Keratinocyte (primary cell): Measurements from ENCODE around the gene PP2D1. TPM values are rescaled to one million over a fixed set of nuclear protein-coding genes. Genes with fewer than 3 reads are reported as not detected.

ENCODE experiments used
- DNase-seq: peaks from one replicate; pipeline ENCODE4 v3.0.0-alpha.2; 2011; ENCODE audit warnings: low read depth, missing footprints, low spot score
- FAIRE-seq: peaks from 2 replicates; lab custom pipeline; 2011; peaks lifted over from hg19 to GRCh38; lab: Jason Lieb, UNC
- H2AFZ ChIP-seq: 2 replicates; pipeline ENCODE4 v1.6.0; 2012; ENCODE audit warnings: low read length, control low read depth, inconsistent platforms; ENCODE audit not compliant: control insufficient read depth
- H3K27ac ChIP-seq: 2 replicates; pipeline ENCODE4 v1.5.1; 2011; ENCODE audit warnings: low read length; ENCODE audit not compliant: control insufficient read depth, insufficient read depth
- H3K27me3 ChIP-seq: 3 replicates; pipeline ENCODE4 v1.6.0; 2011; ENCODE audit warnings: low read length; ENCODE audit not compliant: control insufficient read depth, insufficient read depth; ENCODE audit errors: extremely low read depth
- H3K36me3 ChIP-seq, 2 experiments: 2 replicates in 1 of 2; 3 replicates in 1 of 2; pipeline ENCODE4 v1.5.1; 2011; ENCODE audit warnings: low read length in 2 of 2, mild to moderate bottlenecking in 1 of 2; ENCODE audit not compliant: control insufficient read depth in 2 of 2, insufficient read depth in 2 of 2; ENCODE audit errors: extremely low read depth in 1 of 2
- H3K4me1 ChIP-seq: 3 replicates; pipeline ENCODE4 v1.5.1; 2011; ENCODE audit warnings: low read length; ENCODE audit not compliant: control insufficient read depth, insufficient read depth; ENCODE audit errors: extremely low read depth
- H3K4me2 ChIP-seq: 3 replicates; pipeline ENCODE4 v1.6.0; 2011; ENCODE audit warnings: low read depth, low read length; ENCODE audit not compliant: control insufficient read depth, insufficient read depth; ENCODE audit errors: extremely low read depth
- H3K4me3 ChIP-seq, 3 experiments: fragments of 200-600 bp in 1 of 3; sonication (generic) in 1 of 3; 2 replicates in 2 of 3; 3 replicates in 1 of 3; pipeline ENCODE4 v1.5.1; 2011 to 2016; ENCODE audit warnings: low read length in 3 of 3, mild to moderate bottlenecking in 3 of 3, control low read depth in 2 of 3, inconsistent platforms in 1 of 3, low read depth in 1 of 3, mixed read lengths in 1 of 3, mixed run types in 1 of 3, moderate library complexity in 1 of 3; ENCODE audit not compliant: control insufficient read depth in 2 of 3, insufficient read depth in 2 of 3; ENCODE audit errors: extremely low read depth in 1 of 3
- H3K79me2 ChIP-seq: 2 replicates; pipeline ENCODE4 v1.6.0; 2012; ENCODE audit warnings: low read length; ENCODE audit not compliant: control insufficient read depth, insufficient read depth
- H3K9ac ChIP-seq: 3 replicates; pipeline ENCODE4 v1.6.0; 2011; ENCODE audit warnings: low read length; ENCODE audit not compliant: control insufficient read depth, insufficient read depth; ENCODE audit errors: extremely low read depth
- H3K9me1 ChIP-seq: 3 replicates; pipeline ENCODE4 v1.6.0; 2011; ENCODE audit warnings: low read length; ENCODE audit not compliant: control insufficient read depth, insufficient read depth; ENCODE audit errors: extremely low read depth
- H3K9me3 ChIP-seq: 2 replicates; pipeline ENCODE4 v1.5.1; 2012; ENCODE audit warnings: low read depth, low read length; ENCODE audit not compliant: control insufficient read depth
- H4K20me1 ChIP-seq: 3 replicates; pipeline ENCODE4 v1.6.0; 2011; ENCODE audit warnings: low read length; ENCODE audit not compliant: control insufficient read depth, insufficient read depth; ENCODE audit errors: extremely low read depth
- EZH2 ChIP-seq: IDR thresholded peaks from one replicate; pipeline ENCODE4 v1.6.1; 2012; ENCODE audit warnings: inconsistent platforms, mild to moderate bottlenecking, low read length, moderate library complexity
- dilution Hi-C: fragments of 300-500 bp; cut with MboI; formaldehyde crosslinking; loops from one replicate; pipeline ENCODE4 v1.7.0; 2020; ENCODE audit warnings: low sequenced_read_pairs; ENCODE audit not compliant: extremely low pct_ligation_motif_present
- polyA plus RNA-seq, 5 experiments: library from polyadenylated mRNA; depleted of rRNA in 3 of 5; stranded (reverse) in 3 of 5; stranded (forward) in 1 of 5; unstranded in 1 of 5; fragments of >200 nt; gene quantifications; 1 replicate in 1 of 5; 2 replicates in 3 of 5; 3 replicates in 1 of 5; pipeline versions ENCODE4 v1.2.1 to v1.2.3, GENCODE V29; 2011 to 2012; ENCODE audit warnings: missing spikeins in 2 of 5, low read depth in 1 of 5, low replicate concordance in 1 of 5
- TF ChIP-seq, protein P1 (sequence below), 3 experiments: IDR thresholded peaks in 1 of 3; conservative IDR thresholded peaks in 1 of 3; optimal IDR thresholded peaks in 1 of 3; 2 replicates in 2 of 3; 3 replicates in 1 of 3; pipeline versions ENCODE3 to v1.5.1; 2011; ENCODE audit warnings: low read length in 3 of 3, mild to moderate bottlenecking in 3 of 3, moderate library complexity in 2 of 3, control low read depth in 1 of 3, inconsistent platforms in 1 of 3; ENCODE audit not compliant: insufficient read depth in 2 of 3; ENCODE audit errors: extremely low read depth in 1 of 3

The PP2D1 gene
- polyA plus RNA-seq, 1 donor (not counting 4 experiments of a cell fraction or from before 2014, with no cell fraction given) = not detected

DNA sequence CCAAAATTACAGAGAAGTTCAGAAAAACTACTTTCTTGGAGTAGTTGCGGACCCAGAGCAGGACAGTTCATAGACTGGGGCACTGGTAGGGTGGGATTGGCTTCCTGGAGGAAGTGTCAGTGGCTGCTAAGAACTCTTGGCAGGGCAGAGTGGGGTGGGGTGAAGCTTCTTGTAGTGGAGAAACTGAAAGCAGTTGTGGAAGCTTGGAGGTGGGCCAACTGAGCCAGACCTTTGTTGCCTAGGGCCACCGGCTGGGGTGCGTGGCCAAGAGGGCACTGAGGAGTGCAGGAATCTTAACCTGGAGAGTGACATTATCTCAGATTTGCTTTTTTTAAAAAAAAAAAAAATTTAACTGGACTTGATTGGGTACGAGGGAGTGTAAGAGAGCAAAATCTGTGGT, 31.3 kb upstream of the PP2D1 start:
- H3K27ac ChIP-seq = no peak overlapping the region
- TF ChIP-seq, protein P1, sequence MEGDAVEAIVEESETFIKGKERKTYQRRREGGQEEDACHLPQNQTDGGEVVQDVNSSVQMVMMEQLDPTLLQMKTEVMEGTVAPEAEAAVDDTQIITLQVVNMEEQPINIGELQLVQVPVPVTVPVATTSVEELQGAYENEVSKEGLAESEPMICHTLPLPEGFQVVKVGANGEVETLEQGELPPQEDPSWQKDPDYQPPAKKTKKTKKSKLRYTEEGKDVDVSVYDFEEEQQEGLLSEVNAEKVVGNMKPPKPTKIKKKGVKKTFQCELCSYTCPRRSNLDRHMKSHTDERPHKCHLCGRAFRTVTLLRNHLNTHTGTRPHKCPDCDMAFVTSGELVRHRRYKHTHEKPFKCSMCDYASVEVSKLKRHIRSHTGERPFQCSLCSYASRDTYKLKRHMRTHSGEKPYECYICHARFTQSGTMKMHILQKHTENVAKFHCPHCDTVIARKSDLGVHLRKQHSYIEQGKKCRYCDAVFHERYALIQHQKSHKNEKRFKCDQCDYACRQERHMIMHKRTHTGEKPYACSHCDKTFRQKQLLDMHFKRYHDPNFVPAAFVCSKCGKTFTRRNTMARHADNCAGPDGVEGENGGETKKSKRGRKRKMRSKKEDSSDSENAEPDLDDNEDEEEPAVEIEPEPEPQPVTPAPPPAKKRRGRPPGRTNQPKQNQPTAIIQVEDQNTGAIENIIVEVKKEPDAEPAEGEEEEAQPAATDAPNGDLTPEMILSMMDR (optimal IDR thresholded peaks at IDR 0.05 in 1 of 3, IDR thresholded peaks at IDR 0.05 in 1 of 3, conservative IDR thresholded peaks at IDR 0.05 in 1 of 3; ENCODE audit: extremely low read depth in 1 of 3, insufficient read depth in 2 of 3, low read length in 3 of 3) = no peak
- no peak for TF ChIP-seq EZH2

DNA sequence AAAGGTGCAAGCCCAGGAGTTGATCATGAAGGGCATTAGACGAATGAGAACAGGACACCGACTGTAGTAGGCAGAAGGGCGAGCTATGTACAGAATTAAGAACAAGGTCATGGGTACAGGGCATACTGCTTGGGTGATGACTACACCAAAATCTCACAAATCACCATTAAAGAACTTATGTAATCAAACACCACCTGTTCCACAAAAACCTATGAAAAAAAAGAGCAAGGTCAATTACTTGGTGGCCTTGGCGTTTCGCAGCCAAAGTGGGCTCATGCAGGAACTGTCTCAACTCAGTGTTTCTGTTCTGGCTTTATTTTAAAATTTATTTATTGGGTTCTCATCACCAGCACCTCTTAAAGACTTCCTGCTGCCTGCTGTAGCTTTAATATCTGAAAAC, 30.3 kb upstream of the PP2D1 start:
- no peak overlapping the region for H3K4me2 ChIP-seq
- no peaks in the 10 kb centered on the region for H3K79me2 ChIP-seq
- dilution Hi-C loops = no loop called here
- H3K4me3 ChIP-seq = no peak overlapping the region
- no peak for DNase-seq
- no peaks in the 10 kb centered on the region for H3K27me3 ChIP-seq
- TF ChIP-seq, protein P1 (optimal IDR thresholded peaks at IDR 0.05 in 1 of 3, IDR thresholded peaks at IDR 0.05 in 1 of 3, conservative IDR thresholded peaks at IDR 0.05 in 1 of 3; ENCODE audit: extremely low read depth in 1 of 3, insufficient read depth in 2 of 3, low read length in 3 of 3) = no peak
- no peak for TF ChIP-seq EZH2
- H3K9ac ChIP-seq = no peak overlapping the region
- H2AFZ ChIP-seq = no peak overlapping the region
- H3K9me1 ChIP-seq = no peaks in the 10 kb centered on the region
- no peaks in the 10 kb centered on the region for H4K20me1 ChIP-seq
- H3K36me3 ChIP-seq = no peaks in the 10 kb centered on the region
- no peaks in the 10 kb centered on the region for H3K9me3 ChIP-seq
- peaks cover 8% of the 10 kb centered on the region for H3K4me1 ChIP-seq
- H3K27ac ChIP-seq = no peak overlapping the region
- FAIRE-seq = no peak

More for the DNA sequence above, 31.3 kb upstream of the PP2D1 start:
- H3K27me3 ChIP-seq = no peaks in the 10 kb centered on the region
- H3K4me3 ChIP-seq = no peak overlapping the region
- H3K9ac ChIP-seq = no peak overlapping the region
- DNase-seq (no peak), FAIRE-seq (no peak)
- peak overlapping the region; percentile 39 for H3K4me2 ChIP-seq
- dilution Hi-C loops = no loop called here
- H3K9me1 ChIP-seq = no peaks in the 10 kb centered on the region
- no peaks in the 10 kb centered on the region for H3K79me2 ChIP-seq
- no peak overlapping the region for H2AFZ ChIP-seq
- peaks cover 8% of the 10 kb centered on the region for H3K4me1 ChIP-seq
- no peaks in the 10 kb centered on the region for H4K20me1 ChIP-seq
- H3K36me3 ChIP-seq = no peaks in the 10 kb centered on the region
- H3K9me3 ChIP-seq = no peaks in the 10 kb centered on the region
